Common myeloid progenitor, CD34-positive (primary cell): ENCODE measurements around the gene CDH13.

ENCODE experiments used
- CTCF ChIA-PET: fragments of 350-600 bp; sonication (Branson Sonifier 250); formaldehyde crosslinking; loops from one replicate; lab custom pipeline; 2021; ENCODE audit warnings: antibody characterized with exemption; lab: Charles Lee
- POLR2A ChIA-PET: fragments of 350-600 bp; sonication (Branson Sonifier 250); formaldehyde crosslinking; loops from one replicate; lab custom pipeline; 2021; ENCODE audit warnings: antibody characterized with exemption; lab: Charles Lee
- DNase-seq, 3 donors: peaks; one replicate each; pipeline versions ENCODE4 v3.0.0 to v3.0.0-alpha.2; 2013
- H3K27ac ChIP-seq, 2 experiments: 1 replicate in 1 of 2; 2 replicates in 1 of 2; pipeline ENCODE4 v1.7.0; 2013; ENCODE audit warnings: inconsistent platforms in 2 of 2, low read length in 2 of 2, mild to moderate bottlenecking in 2 of 2, low read depth in 1 of 2, moderate library complexity in 1 of 2; ENCODE audit not compliant: severe bottlenecking in 2 of 2, insufficient read depth in 1 of 2, poor library complexity in 1 of 2
- H3K27me3 ChIP-seq, 5 experiments: replicated peaks in 2 of 5; 1 replicate in 3 of 5; 2 replicates in 2 of 5; pipeline versions ENCODE4 v1.6.1 to v1.7.0; 2013; ENCODE audit warnings: low read length in 4 of 5, mild to moderate bottlenecking in 2 of 5, moderate library complexity in 2 of 5, inconsistent platforms in 1 of 5; ENCODE audit not compliant: insufficient read depth in 5 of 5, control insufficient read depth in 4 of 5
- H3K36me3 ChIP-seq, 4 experiments: 1 replicate in 2 of 4; 2 replicates in 2 of 4; pipeline versions ENCODE4 v1.6.1 to v1.7.0; 2013; ENCODE audit warnings: low read length in 3 of 4, control low read depth in 1 of 4, mild to moderate bottlenecking in 1 of 4; ENCODE audit not compliant: control insufficient read depth in 4 of 4, insufficient read depth in 4 of 4
- H3K4me1 ChIP-seq, 4 experiments: 1 replicate in 3 of 4; 2 replicates in 1 of 4; pipeline versions ENCODE4 v1.6.1 to v1.7.1; 2013; ENCODE audit warnings: low read length in 3 of 4, mild to moderate bottlenecking in 3 of 4, control low read depth in 1 of 4, inconsistent platforms in 1 of 4, moderate library complexity in 1 of 4; ENCODE audit not compliant: control insufficient read depth in 4 of 4, insufficient read depth in 4 of 4; ENCODE audit errors: control extremely low read depth in 1 of 4
- H3K4me3 ChIP-seq, 7 experiments: 1 replicate in 4 of 7; 2 replicates in 3 of 7; pipeline versions ENCODE4 v1.5.1 to v1.7.0; 2013; ENCODE audit warnings: mild to moderate bottlenecking in 7 of 7, low read length in 6 of 7, moderate library complexity in 6 of 7, inconsistent platforms in 2 of 7, low read depth in 2 of 7, control low read depth in 1 of 7; ENCODE audit not compliant: insufficient read depth in 4 of 7, control insufficient read depth in 1 of 7; ENCODE audit errors: extremely low read depth in 1 of 7
- H3K9me3 ChIP-seq, 5 experiments: 1 replicate in 4 of 5; 2 replicates in 1 of 5; pipeline versions ENCODE4 v1.6.1 to v1.7.1; 2013; ENCODE audit warnings: low read length in 4 of 5, mild to moderate bottlenecking in 2 of 5, inconsistent platforms in 1 of 5, low read depth in 1 of 5, moderate library complexity in 1 of 5; ENCODE audit not compliant: control insufficient read depth in 4 of 5, insufficient read depth in 2 of 5; ENCODE audit errors: control extremely low read depth in 1 of 5
- WGBS: methylation state at CpG from one replicate; pipeline ENCODE4 v1.1.5; 2013; ENCODE audit not compliant: insufficient coverage; 5-methylcytosine and 5-hydroxymethylcytosine counted together

The CDH13 gene

DNA sequence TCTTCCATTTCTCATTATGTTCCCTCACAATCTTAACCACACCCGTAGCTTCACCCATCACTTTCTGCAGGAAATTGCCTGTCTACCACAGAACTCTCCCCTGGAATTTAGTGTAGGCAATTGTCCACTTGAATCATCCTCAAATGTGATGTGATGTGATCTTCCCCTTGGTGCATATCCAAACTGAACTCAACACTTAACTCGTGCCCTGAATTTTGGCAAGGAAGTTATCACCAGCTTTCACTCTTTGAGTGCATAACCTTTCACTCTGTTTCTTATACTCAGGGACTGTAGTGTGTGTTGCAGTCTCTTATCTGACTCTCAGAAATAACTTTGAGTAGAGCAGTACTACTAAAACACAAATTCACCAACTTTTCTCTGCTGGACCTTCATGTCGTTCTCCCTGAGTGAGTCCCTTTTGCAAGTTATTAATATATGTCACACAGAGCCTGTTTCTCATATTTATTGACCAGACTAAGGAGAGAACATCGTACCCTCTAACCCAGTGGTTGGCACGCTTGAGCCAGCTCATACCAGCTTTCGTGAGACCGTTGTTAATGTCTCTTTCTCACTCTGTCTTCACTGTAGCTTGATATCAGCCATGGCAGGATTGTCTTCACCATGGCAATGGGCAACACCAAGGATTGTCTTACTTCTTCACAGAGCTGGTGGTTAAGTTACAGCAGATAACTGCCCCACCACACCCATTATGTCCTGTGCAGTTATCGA is 622.1 kb downstream of the CDH13 start:
- no peaks in the 10 kb centered on the region for H3K4me1 ChIP-seq
- H3K9me3 ChIP-seq: peaks cover 0 to 2% (median 0%) of the 10 kb centered on the region in 5 experiments
- CTCF ChIA-PET: no interaction called here
- WGBS: 91% methylated on average over 7 of the region's 8 CpGs
- no peak for DNase-seq
- H3K36me3 ChIP-seq: no peaks in the 10 kb centered on the region
- H3K4me3 ChIP-seq: no peak overlapping the region
- no peak overlapping the region for H3K27ac ChIP-seq
- H3K27me3 ChIP-seq: peaks cover 0 to 19% (median 0%) of the 10 kb centered on the region in 5 experiments
- POLR2A ChIA-PET: no interaction called here

DNA sequence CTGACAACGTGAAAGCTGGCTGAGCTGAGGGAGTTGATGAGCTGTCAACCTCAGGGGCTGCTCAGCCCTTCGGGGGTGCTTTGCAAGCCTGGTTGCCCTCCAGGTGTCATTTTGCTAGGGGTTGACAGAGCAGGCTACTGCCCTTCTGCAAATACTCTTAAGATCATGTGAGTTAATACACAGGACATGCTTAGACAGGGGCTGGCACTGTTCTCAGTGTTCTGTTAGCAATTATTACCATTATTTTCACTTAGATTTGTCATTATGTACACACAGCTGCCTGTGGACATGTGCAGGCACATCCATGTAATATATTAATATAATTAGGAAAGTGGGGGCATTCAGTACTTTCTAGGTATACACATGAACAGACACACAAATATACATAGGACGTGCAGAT is 626.8 kb downstream of the CDH13 start:
- no peak overlapping the region for H3K27ac ChIP-seq
- peaks cover 0 to 5% (median 0%) of the 10 kb centered on the region in 5 experiments for H3K27me3 ChIP-seq
- DNase-seq: no peak
- POLR2A ChIA-PET: no interaction called here
- peaks cover 0 to 2% (median 0%) of the 10 kb centered on the region in 5 experiments for H3K9me3 ChIP-seq
- no peak overlapping the region for H3K4me3 ChIP-seq
- no peaks in the 10 kb centered on the region for H3K4me1 ChIP-seq
- no peaks in the 10 kb centered on the region for H3K36me3 ChIP-seq
- CTCF ChIA-PET: no interaction called here
- WGBS: 90% methylated on average over 2 of the region's 3 CpGs

DNA sequence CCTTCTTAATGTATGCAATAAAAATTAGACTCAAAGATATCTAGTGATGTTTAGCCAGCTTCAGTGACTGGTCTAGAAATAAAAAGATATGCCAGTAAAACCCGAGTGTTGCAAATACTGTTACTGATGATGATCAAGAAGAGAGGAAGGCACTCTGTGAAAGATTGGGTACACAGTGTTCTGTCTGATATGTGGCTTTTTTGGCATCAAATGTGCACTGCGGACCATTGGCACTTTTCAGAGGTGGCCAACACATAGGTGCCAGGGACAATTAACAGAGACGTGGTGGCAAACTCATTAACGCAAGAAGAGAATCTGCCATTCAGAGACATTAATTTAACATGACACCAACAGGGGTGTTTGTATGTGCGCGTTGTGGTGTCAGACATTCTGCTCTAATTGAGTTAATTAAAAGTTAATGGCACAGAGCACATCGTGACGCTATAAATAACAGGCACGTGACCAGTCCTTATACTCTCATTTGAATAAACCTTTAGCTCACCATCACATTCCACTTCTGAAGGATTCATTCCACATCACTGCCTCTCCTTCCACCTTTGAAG is 631.7 kb downstream of the CDH13 start:
- peaks cover 0 to 2% (median 0%) of the 10 kb centered on the region in 5 experiments for H3K27me3 ChIP-seq
- peaks cover 0 to 2% (median 0%) of the 10 kb centered on the region in 5 experiments for H3K9me3 ChIP-seq
- 98% methylated on average over 7 of the region's 9 CpGs for WGBS
- no peaks in the 10 kb centered on the region for H3K36me3 ChIP-seq
- ChIA-PET CTCF (no interaction called here), POLR2A (no interaction called here)
- no peak overlapping the region for H3K27ac ChIP-seq
- H3K4me1 ChIP-seq: no peaks in the 10 kb centered on the region
- DNase-seq: no peak
- no peak overlapping the region for H3K4me3 ChIP-seq

DNA sequence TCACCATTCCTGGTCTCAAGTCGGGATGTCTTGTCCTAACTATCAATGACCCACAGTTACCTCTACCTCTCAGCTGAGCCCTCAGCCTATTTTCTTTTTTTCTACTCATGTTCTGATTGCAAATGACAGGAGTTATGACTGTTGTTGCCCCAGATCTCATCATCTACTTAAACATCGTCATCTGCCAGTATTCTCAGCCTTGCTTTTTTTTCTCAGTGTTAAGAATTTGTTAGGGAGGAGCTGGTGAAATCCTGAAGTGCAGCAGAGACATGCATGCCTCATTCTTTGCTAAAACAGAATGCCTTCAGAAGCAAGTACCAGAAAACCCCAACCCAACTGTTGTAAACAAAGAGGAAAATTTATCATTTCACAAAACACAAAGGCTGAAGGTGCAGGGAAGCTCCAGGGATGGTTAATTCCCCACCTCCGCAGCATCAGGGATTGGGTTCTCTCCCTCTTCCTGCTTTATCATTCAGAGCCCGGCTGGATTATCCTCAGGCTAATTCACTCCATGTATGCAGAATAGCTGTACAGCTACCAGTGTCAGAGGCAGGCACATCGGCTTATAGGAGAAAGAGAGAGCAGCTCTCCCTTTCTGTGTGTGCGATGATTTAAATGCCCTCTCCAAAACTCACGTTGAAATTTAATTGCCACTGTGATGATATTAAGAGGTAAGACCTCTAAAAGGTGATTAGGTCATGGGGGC is 640.2 kb downstream of the CDH13 start:
- H3K9me3 ChIP-seq: no peaks in the 10 kb centered on the region
- no peak for DNase-seq
- peaks cover 0 to 3% (median 0%) of the 10 kb centered on the region in 5 experiments for H3K27me3 ChIP-seq
- 82% methylated on average over 5 of the region's 7 CpGs for WGBS
- CTCF ChIA-PET: interaction anchor here (0.7 kb wide), 1 partner anchor 26 kb away, joined by 3 read pairs; no protein-coding TSS in a partner anchor
- no peaks in the 10 kb centered on the region for H3K36me3 ChIP-seq
- H3K4me3 ChIP-seq: no peak overlapping the region
- H3K4me1 ChIP-seq: no peaks in the 10 kb centered on the region
- POLR2A ChIA-PET: no interaction called here
- H3K27ac ChIP-seq: no peak overlapping the region

DNA sequence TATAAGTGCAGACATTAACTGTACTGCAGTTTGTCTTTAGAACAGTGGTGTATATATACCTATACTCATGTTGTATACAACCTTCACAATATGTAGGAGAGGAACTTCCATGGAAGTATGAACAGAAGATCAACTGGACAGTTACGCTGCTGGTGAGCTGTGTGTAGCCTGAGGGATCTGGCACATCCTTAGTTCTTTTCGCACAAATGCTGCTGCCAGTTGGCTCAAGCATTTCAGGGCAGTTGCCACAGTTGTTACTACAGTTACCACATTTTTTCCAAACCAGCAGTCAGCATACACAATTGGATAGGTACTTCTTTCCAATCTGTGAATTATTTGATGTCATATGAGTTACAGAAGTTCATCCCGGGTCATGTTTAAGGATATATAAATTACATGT is 641.4 kb downstream of the CDH13 start:
- WGBS: 100% methylated on average over 2 of the region's 3 CpGs
- POLR2A ChIA-PET: no interaction called here
- Histone ChIP-seq H3K27ac (no peak overlapping the region), H3K27me3 (peaks cover 0 to 3% (median 0%) of the 10 kb centered on the region in 5 experiments), H3K36me3 (no peaks in the 10 kb centered on the region), H3K4me1 (no peaks in the 10 kb centered on the region), H3K4me3 (no peak overlapping the region), H3K9me3 (no peaks in the 10 kb centered on the region)
- CTCF ChIA-PET: no interaction called here
- no peak for DNase-seq

DNA sequence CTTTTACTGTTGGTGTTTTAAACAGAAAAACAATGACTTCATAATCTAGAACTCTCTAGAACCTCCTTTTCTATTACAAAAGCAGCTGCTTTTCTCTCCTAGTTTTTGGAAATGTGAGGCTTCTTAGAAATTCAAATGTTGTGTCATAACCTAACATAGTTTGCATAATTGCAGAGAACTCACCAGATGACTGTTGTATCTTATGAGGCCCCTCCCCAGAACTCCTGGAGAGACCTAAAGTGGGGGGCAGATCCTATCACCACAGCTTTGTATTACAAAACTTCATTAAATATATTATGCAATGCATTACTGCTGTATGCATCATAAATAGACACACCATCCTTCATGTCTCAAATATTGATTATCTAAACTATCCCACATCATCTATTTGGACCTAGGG is 642.3 kb downstream of the CDH13 start:
- DNase-seq: no peak
- Histone ChIP-seq H3K4me3 (no peak overlapping the region), H3K36me3 (no peaks in the 10 kb centered on the region), H3K9me3 (no peaks in the 10 kb centered on the region), H3K27ac (no peak overlapping the region), H3K4me1 (no peaks in the 10 kb centered on the region), H3K27me3 (peaks cover 0 to 3% (median 0%) of the 10 kb centered on the region in 5 experiments)
- ChIA-PET CTCF (no interaction called here), POLR2A (no interaction called here)

DNA sequence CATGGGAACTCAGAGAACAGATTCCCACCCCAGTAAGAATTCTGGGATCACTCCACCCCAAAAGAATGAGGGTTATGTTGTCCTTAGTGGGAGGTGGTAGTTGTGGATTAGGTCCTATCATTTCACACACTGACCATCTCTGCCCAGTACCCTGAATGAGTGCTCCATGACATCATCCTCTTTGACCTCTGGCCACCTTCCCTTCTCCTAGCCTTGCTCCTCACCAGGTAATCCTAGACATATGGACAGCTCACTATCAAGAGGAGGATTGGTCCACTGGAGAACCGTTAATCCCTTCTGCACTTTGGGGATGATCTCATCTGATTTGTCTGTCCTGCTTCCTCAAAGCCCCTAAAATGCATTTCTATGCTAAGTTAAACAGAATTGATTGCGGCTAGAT is 642.8 kb downstream of the CDH13 start:
- no peak overlapping the region for H3K27ac ChIP-seq
- no peak for DNase-seq
- H3K36me3 ChIP-seq: no peaks in the 10 kb centered on the region
- no peaks in the 10 kb centered on the region for H3K4me1 ChIP-seq
- H3K27me3 ChIP-seq: peaks cover 0 to 3% (median 0%) of the 10 kb centered on the region in 5 experiments
- CTCF ChIA-PET: no interaction called here
- POLR2A ChIA-PET: no interaction called here
- H3K9me3 ChIP-seq: no peaks in the 10 kb centered on the region
- H3K4me3 ChIP-seq: no peak overlapping the region
- WGBS: 29% methylated on average over 1 of the region's 2 CpGs
